Measurements from ENCODE around the gene COL6A3.

GRCh38 chr2:237457388-237457941 is 43.5 kb upstream of the COL6A3 start:
- TF ChIP-seq CTCF (conservative IDR thresholded peaks at IDR 0.05; ENCODE audit: low read depth, low read length) (no peak), EZH2 (IDR thresholded peaks at IDR 0.05; ENCODE audit: low read length, unreplicated experiment) (no peak)

Measured in PC-3 (cell line).